Endometrial microvascular endothelial cells (primary cell): Measurements from ENCODE around the gene OR2AG2. TPM values are rescaled to one million over a fixed set of nuclear protein-coding genes. Genes with fewer than 3 reads are reported as not detected.
"Not testable (repeated sequence)": the region's sequence is repeated elsewhere in the genome, so short reads cannot be mapped to it uniquely, and the experiment has no call there.

ENCODE experiments used
- in situ Hi-C: cut with HindIII; loops from 2 replicates; pipeline ENCODE4 v1.10.0; 2017; ENCODE audit warnings: low sequenced_read_pairs, low pct_unique_long_range_greater_than_20kb; ENCODE audit errors: inconsistent ontology term
- total RNA-seq: library from RNA; depleted of rRNA; stranded (reverse); fragments of >200 nt; gene quantifications from one replicate; pipeline ENCODE4 v1.2.3, GENCODE V29; 2015; ENCODE audit errors: inconsistent ontology term

The OR2AG2 gene, protein sequence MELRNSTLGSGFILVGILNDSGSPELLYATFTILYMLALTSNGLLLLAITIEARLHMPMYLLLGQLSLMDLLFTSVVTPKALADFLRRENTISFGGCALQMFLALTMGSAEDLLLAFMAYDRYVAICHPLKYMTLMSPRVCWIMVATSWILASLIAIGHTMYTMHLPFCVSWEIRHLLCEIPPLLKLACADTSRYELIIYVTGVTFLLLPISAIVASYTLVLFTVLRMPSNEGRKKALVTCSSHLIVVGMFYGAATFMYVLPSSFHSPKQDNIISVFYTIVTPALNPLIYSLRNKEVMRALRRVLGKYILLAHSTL
- total RNA-seq = not detected

DNA sequence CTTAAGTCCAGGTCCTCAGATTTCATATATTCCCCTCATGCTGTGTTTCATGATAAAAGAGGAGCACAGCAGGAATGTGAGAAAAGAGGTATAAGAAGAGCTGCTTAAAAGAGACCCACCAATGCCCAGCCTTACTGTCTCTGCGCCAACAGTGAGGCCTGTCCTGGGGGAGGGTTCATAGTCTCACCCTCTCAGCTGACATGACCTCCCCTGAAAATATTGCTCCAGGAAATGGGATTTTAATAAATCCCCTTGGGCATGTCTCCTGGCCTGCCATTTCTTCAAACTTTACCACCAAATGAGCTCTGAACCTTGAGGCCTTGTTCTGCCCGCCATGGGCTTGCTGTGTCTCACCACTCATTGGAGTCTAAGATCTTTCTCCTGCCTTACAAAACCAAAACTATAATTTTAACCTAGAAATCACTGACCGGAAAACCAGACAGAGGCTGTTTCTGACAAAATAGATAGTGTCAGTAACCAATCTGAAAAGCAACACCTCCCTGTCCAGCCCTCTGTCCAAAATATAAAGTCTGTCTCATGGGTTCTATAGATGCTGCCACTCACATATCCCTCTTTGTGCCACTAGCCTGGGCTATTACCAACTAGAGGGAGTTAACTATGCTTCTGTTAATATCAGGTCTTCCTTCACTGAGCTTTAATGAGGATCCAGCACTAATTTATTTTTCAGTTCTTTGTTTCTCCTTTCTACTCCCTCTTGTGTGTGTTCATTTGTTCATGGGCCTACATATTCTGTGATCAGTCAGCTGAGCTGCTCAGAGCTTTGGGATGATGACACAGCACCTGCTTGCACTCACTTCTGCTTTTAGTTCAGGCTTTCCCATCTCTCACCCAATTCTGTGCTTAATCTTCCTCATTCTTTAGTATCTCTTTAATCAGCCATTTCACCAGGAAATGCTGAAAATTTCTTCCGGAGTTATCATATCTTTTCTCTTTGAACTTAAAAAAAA lies at the start of gene OR2AG2:
TSS of gene OR2AG2 (minus strand) at position 51 of the 968 bp plus-strand sequence. CDS start 3,019 bp downstream, outside the sequence.
- in situ Hi-C loops = no loop called here

DNA sequence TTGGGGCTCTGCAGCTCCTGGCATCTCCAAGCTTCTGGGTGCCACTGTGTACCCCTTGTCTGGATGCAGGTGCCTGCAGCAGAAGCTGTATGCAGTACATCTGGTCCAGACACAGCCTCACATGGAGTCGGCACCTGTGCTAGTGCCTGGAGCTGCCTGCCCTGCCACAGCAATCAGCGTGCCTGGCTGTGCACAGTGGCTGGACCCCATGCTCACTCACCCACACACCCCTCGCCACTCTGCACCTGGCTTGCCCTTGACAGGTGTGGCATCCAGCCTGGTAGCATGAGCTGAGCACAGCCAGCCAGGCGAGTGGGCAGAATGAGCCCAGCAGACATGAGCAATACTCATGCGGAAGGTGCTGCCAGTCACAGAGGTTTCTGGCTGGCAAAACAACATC lies 47.2 kb upstream of the OR2AG2 start:
- in situ Hi-C loops = no loop called here

DNA sequence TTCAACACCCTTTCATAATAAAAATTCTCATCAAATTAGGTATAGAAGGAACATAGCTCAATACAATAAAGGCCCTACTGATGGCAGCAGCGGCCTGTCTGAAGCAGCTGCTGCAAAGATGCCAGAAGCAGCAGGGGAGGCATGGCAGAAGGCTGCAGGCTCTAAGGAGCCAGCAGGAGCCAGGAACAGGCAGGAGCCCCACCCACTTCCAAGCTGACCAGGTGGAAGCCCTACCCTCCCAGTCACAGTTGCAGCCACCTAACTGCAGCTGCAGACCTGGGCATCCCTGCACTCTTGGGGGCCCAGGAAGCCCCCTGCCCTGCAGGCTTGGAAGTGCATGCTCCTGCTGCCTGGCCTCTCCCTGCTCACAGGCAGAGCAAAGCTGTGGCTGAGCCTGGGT lies 45.9 kb upstream of the OR2AG2 start:
- in situ Hi-C loops = no loop called here

DNA sequence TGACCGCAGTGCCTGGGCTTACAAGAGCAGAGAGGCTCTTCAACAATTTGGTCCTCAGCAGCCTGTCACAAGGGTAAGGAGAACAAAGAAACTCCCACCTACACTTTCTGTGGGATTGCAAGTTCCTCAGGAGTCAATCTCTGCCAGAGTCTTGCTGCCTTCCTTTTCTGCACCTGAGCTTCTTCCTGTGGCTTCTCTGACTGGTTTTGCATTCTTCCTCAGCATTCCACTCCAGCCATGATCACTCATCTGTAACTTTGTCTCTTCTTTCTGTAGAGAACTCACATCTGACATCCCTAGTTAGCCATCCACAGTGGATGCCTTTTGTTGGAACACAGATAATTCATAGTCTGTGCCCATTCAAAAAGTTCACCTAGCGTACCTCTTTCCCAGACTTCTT lies 41.9 kb upstream of the OR2AG2 start:
- in situ Hi-C loops = no loop called here

DNA sequence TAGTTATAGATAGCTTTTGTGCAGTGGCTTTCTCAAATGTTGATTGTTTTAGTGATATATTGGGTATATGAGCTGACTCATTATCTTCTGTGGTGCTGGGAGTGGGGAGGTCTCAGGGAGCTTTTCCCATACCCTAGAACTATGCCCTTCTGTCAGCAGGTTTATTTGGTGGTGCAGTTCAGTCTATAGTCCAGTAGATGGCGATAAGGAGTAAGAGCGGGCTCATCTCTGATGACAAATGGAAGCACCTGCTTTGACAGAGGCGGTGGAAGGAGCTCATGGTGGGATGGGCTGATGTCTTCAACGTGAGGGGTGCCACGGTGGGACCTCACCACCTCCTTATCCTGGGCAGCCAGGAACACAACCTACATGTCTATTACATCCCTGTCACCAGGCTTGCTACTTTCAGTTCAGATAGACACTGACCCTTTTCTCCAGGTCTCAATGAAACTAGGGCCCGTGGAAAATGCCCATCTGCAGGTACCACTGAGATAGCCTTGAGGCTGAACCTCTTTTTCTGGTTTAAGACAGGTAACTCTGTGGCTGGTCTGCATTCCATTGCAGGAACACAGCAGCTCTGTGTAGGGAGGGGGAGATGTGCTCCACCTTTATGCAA lies 40.7 kb upstream of the OR2AG2 start:
- in situ Hi-C loops = no loop called here

DNA sequence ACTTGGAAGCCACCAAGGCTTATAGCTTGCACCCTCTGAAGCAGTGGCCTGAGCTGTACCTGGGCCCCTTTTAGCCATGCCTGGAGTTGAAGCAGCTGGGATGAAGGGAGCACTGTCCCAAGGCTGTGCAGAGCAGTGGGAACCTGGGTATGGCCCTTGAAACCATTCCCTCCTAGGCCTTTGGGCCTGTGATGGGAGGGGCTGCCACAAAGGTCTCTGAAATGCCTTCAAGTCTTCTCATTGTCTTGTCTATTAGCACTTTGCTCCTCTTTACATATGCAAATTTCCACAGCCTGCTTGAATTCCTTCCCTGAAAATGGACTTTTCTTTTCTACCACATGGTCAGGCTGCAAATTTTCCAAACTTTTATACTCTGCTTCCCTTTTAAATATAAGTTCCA lies 29.3 kb upstream of the OR2AG2 start:
- in situ Hi-C loops = not testable (repeated sequence)

DNA sequence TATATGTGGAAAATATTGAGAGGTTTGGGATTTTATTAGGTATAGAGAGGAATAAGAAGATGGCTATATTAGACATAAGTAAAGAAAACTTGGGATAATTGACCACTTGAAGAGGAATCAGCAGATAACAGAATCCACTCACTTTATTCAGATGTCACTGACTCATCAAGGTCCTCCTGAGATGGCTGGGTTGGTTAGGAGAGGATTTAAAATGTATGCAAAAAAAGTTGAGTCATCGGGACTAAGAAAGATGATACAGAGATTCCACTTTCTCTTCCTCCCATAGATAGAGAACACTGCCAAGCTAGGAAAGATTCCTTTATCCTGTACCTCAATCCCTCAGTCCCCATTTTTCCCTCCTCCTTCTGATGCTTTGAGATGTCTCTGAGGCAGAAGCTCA lies 27.6 kb upstream of the OR2AG2 start, which contains the start of gene OR6A2:
TSS of gene OR6A2 (minus strand) at position 288 of the 400 bp plus-strand sequence. CDS start 3,981 bp downstream, outside the sequence.
- in situ Hi-C loops = no loop called here

DNA sequence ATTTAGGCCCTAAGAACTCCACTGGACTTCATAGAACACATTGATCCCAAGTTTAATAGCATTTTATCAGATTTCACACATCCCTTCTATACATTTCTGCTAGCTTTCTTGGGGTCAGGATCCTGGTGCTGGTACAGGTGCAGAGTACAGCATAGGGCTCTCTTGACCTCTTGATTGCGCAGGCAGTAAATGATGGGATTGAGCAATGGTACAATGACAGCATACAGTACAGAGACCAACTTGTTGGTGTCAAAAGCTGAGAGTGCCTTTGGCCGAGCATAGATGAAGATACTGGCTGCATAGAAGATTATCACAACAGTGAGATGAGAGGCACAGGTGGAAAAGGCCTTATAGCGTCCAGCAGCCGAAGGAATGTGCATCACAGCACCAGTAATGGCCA lies 22.9 kb upstream of the OR2AG2 start:
- in situ Hi-C loops = no loop called here

DNA sequence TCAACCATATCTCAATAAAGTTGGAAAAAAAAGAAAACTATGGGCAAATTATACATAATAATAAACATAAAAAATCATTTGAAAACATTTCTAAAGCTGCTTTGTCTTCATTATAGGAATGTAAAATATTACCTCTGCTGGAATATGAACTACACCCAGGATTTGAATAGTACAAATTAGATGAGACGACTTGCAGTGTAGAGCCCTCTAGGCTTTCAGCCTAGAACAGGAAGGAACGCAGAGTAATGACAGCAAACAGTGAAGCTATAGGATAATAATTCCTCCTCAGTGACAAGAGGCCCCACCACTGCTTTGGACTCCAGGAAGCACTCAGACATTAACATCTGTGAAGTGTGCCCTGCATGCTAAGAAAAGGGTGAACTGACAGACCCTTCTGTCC lies 18.8 kb upstream of the OR2AG2 start:
- in situ Hi-C loops = no loop called here

DNA sequence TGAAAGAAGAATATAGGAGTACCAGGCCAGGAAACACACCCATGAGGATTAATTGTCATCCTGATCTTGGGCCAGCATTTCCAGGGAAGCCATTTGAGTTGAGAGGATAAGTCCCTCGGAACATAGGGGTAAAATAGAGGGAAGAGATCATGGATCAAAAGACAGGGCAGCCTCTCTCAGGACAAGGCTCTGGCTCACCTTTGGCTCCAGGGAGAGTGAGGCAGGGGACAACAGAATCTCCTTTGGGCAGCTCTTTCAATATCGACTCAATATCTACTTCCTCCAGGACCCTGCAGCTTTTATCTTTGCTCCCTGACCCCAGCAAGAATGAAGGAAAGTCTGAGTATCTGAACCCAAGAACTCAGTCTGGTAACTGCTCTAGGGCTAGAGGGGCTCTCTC lies 10.9 kb upstream of the OR2AG2 start, which contains the start of gene OR2AG1:
TSS of gene OR2AG1 (plus strand) at position 301 of the 400 bp plus-strand sequence. CDS start 2,018 bp downstream, outside the sequence.
- in situ Hi-C loops = no loop called here

DNA sequence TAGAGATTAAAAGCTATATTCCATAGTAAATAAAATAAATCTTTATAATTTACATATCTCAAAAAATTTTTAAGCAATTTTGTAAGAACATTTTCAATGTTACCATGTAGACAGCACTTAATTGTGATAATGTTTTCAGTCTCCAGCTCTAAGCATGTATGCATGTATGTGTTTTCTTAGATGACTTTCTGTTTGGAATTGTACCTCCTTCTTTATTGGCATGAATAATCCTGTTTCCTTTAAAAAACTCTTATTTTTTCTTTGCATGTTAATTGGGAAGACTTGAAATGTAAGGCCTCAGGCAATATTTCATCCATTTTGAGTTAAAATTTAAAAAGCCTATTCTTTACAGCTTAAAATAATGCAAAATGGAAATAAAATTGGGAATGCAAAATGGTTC lies 9.1 kb upstream of the OR2AG2 start:
- in situ Hi-C loops = no loop called here

DNA sequence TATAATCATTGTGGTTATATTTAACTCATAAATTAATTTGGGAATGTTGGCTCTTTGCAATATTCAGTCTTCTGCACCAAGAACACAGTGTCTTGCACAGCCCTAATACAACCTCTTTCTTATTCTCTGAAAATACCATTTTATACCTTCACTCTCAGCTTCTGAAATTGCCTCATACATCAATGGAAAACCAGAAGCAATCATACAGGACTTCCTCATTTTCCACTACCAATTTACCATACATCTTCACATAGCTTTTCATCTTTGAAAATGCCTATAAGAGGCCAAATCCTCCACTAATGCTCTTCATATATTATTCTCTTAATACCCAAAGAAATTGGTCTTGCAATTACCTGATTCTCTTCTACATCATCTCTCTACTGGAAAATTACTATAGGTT lies 6.7 kb upstream of the OR2AG2 start:
- in situ Hi-C loops = no loop called here

DNA sequence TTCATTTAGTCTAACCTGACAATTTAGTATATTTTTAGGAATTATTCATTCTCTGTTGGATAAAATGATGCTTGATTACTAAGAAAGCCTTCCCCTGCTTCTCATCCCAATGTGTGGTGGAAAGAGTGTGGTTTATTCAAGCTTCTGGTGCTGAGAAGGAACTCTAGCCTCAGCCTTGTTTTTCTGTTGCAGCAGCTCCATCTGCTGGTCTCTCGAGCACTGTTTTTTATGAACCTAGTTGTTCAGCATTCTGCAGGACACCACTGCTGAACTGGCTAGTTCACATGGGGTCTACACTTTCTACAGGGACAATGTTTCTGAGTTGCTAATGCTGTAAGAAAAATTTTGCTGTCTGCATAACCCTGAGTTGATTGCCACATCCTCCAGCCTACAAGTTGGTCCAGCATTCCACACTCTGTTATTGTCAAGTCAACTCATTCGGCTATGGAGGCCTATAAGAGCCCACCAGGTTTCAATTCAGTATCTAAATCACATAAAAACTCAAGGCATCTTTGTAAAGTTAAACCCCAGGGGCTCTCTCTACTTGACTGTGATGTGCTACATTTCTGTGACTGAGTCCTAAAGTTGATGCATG lies 14.3 kb downstream of the OR2AG2 start:
- in situ Hi-C loops = no loop called here

DNA sequence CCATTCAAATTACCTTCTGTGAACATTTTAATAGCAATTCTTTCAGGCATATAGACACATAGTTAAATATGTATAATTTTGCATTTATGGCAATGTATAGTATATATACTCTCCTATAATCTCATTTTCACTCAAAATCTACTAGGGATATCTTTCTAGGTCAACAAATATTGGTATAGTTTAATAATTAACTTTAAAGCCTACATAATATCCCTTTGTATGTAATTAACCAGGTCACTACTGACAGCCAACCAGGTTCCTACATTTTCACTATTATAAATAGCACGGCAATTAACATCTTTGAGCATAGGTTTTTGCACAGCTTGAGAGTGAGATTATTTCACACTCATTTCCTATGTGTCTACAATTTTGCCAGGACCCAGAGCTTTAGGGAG lies 15.8 kb downstream of the OR2AG2 start:
- in situ Hi-C loops = no loop called here

DNA sequence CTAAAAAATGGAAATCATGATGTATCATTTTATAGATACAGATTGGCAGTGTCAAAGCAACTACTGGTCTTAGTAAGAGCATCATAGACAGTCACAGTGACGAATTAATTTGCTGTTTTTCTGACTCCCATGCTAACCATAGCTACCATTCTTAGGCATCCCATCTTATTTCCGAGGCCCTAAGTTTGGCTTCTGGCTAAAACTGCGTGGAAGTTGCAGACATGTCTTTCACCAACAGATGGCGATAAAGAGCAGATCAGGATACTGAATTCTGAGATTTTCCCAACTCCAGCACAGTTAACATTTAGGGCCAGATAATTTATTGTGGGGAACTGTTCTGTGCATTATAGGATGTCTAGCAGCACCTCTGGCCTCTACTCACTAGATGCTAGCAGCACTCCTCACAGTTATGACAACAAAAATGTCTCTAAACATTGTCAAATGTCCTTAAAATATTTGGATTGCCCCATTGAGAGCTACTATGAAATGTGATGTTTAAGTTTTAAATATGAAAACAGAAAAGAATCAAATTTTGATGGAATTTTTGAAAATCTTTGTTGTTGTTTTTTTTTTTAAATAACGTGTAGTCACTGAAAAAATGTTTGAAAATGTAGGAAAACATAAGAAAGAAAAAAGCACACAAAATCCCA lies 16.3 kb downstream of the OR2AG2 start:
- in situ Hi-C loops = no loop called here

DNA sequence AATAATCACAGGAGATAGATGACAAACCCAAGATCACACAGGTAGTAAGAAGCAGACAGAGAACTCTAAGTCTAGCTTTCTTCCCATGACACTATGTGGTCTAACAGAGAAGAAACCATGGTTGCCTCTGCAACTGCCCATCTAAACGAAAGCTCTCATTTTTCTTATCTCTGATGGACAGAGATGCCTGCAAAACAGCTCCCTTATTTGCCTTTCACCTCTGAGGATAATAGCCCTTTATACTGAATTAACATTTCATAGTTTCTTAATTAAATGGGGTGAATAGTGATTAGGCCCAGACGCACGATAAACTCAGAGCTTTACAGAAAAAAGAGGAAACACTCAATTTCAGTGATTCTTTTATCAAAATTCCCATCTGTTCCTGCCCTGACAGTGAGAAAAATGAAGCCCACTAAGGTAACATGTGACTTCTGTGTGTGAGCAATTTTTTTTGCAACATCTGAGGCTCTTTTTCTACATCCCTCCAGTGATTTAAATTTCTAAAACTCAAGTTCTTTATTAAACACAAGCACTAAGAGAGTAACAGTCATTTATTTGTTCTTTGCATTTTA lies 24.6 kb downstream of the OR2AG2 start:
- in situ Hi-C loops = no loop called here

DNA sequence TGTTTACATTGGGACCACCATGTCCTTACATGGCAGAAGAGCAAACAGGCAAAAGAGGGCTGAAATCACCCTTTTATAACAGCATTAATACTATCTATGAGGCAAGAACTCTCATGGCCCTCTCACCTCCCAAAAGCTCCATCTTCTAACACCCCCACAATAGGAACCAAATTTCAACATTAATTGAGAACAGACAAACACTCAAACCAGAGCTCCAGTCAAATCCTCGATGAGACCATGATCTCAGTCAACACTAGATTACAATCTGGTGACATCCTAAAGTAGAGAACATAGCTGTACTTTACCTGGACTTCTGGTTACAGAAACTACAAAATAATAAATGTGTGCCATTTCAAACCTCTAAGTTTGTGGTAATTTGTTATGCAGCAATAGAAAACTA lies 25.1 kb downstream of the OR2AG2 start:
- in situ Hi-C loops = no loop called here

DNA sequence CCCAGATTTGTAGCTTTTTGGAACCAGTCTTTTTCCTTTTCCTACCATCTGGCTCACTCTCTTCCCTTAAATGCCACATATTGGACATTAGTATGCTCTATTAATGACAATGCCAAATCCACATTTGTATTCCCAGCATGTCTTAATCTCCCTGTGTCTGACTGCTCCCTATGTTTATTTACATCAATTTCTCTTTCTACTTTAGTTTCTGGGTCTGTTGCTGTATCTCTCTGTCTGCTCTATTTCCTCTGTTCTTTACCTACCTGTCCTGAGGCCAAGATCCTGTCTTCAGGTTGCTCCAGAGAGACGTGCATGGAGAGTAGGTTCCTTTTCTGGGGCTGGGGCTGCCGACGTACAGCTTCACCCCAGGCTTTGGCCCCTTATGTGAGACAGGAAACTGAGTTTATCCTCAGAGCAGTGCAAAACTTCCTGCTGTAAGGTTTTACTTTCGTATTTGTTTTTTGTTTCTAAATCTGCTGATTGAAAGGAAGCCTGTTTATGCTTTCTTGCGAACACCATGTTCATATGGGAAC lies 25.6 kb downstream of the OR2AG2 start:
- in situ Hi-C loops = no loop called here
